Epithelial cell of prostate (primary cell): ENCODE results near the gene SAE1.

Experiments used
- DNase-seq: peaks from one replicate; pipeline ENCODE4 v3.0.0-alpha.2; 2011; ENCODE audit warnings: low read depth, low spot score
- H3K27ac ChIP-seq: fragments of 450-650 bp; 2 replicates; pipeline ENCODE4 v1.5.1; 2017; ENCODE audit warnings: mild to moderate bottlenecking

SAE1 gene

GRCh38 chr19:47257411-47258169 is 127.0 kb downstream of the SAE1 start:
- peak overlapping the region; percentile 93 for H3K27ac ChIP-seq
- DNase-seq: no peak

- no peak for DNase-seq
- no peak overlapping the region for H3K27ac ChIP-seq
Measured at GRCh38 chr19:47258434-47258833, 127.8 kb downstream of the SAE1 start.

GRCh38 chr19:47258895-47259555 is 128.4 kb downstream of the SAE1 start:
- no peak for DNase-seq
- H3K27ac ChIP-seq: no peak overlapping the region
